HCT116 (cell line): ENCODE measurements around the gene DKK1.

Experiments used
- ATF3 ChIP-seq: IDR thresholded peaks from 2 replicates; pipeline ENCODE4 v1.6.1; 2012
- CTCF ChIP-seq, 3 experiments: fragments of 200-600 bp in 1 of 3; sonication (generic) in 1 of 3; IDR thresholded peaks in 2 of 3; conservative IDR thresholded peaks in 1 of 3; 2 replicates each; pipeline ENCODE4 v1.5.1; 2012 to 2017; ENCODE audit warnings: low read depth in 2 of 3, low read length in 2 of 3, antibody characterized with exemption in 1 of 3, borderline replicate concordance in 1 of 3, control low read depth in 1 of 3, mild to moderate bottlenecking in 1 of 3, mixed read lengths in 1 of 3, mixed run types in 1 of 3, moderate library complexity in 1 of 3; ENCODE audit not compliant: insufficient read depth in 1 of 3
- EGR1 ChIP-seq: IDR thresholded peaks from 2 replicates; pipeline ENCODE4 v1.6.1; 2012; ENCODE audit warnings: low read depth
- EZH2phosphoT487 ChIP-seq: fragments of 200-600 bp; IDR thresholded peaks from 2 replicates; pipeline ENCODE4 v1.6.1; 2018; ENCODE audit warnings: antibody characterized with exemption, borderline replicate concordance
- MAX ChIP-seq: IDR thresholded peaks from 2 replicates; pipeline ENCODE4 v1.6.1; 2012
- POLR2AphosphoS5 ChIP-seq: IDR thresholded peaks from 2 replicates; pipeline ENCODE4 v1.6.1; 2011; ENCODE audit warnings: mild to moderate bottlenecking, low read depth, low read length, moderate library complexity
- SIN3A ChIP-seq: IDR thresholded peaks from 2 replicates; pipeline ENCODE4 v1.6.1; 2012; ENCODE audit warnings: low read depth

- TF ChIP-seq CTCF (IDR thresholded peaks at IDR 0.05 in 2 of 3, conservative IDR thresholded peaks at IDR 0.05 in 1 of 3; ENCODE audit: borderline replicate concordance in 1 of 3, insufficient read depth in 1 of 3, low read depth in 2 of 3, low read length in 2 of 3) (no peak), SIN3A (no peak), EGR1 (no peak), POLR2AphosphoS5 (no peak), MAX (no peak), EZH2phosphoT487 (no peak), ATF3 (no peak)
Observed at GRCh38 chr10:52322323-52322722, 8.2 kb downstream of the DKK1 start.
